Kidney (tissue), 14 donors: ENCODE data around the gene ZSWIM5. TPM values are rescaled to one million over a fixed set of nuclear protein-coding genes. Genes with fewer than 3 reads are reported as not detected.
"Not testable (repeated sequence)": the region's sequence is repeated elsewhere in the genome, so short reads cannot be mapped to it uniquely, and the experiment has no call there.

ENCODE experiments used
- DNase-seq, 5 donors: peaks; one replicate each; pipeline ENCODE4 v3.0.0-alpha.2; 2013 to 2020
- FAIRE-seq: peaks from 2 replicates; lab custom pipeline; 2012; peaks lifted over from hg19 to GRCh38; lab: Jason Lieb, UNC
- H3K27ac ChIP-seq, 2 donors: one replicate each; pipeline ENCODE4 v1.7.0; 2013; ENCODE audit warnings: low read depth in 2 of 2, low read length in 2 of 2, inconsistent platforms in 1 of 2
- H3K27me3 ChIP-seq: one replicate; pipeline ENCODE4 v1.7.1; 2013; ENCODE audit warnings: low read length, inconsistent platforms; ENCODE audit not compliant: control insufficient read depth, insufficient read depth
- H3K36me3 ChIP-seq, 3 donors: one replicate each; pipeline versions ENCODE4 v1.7.0 to v1.7.1; 2013; ENCODE audit warnings: low read length in 3 of 3, control low read depth in 1 of 3, inconsistent platforms in 1 of 3; ENCODE audit not compliant: insufficient read depth in 3 of 3, control insufficient read depth in 2 of 3
- H3K4me1 ChIP-seq, 3 donors: one replicate each; pipeline versions ENCODE4 v1.7.0 to v1.7.1; 2013; ENCODE audit warnings: low read length in 3 of 3, inconsistent platforms in 1 of 3, low read depth in 1 of 3; ENCODE audit not compliant: control insufficient read depth in 2 of 3, insufficient read depth in 2 of 3
- H3K4me3 ChIP-seq, 3 donors: one replicate each; pipeline versions ENCODE4 v1.7.0 to v1.8.1; 2013; ENCODE audit warnings: low read length in 3 of 3, control low read depth in 1 of 3, inconsistent platforms in 1 of 3
- H3K9ac ChIP-seq, 3 donors: one replicate each; pipeline versions ENCODE4 v1.7.0 to v1.7.1; 2013; ENCODE audit warnings: low read length in 3 of 3, control low read depth in 1 of 3, inconsistent platforms in 1 of 3
- H3K9me3 ChIP-seq, 3 donors: one replicate each; pipeline versions ENCODE4 v1.7.0 to v1.7.1; 2013; ENCODE audit warnings: low read length in 3 of 3, control low read depth in 1 of 3, inconsistent platforms in 1 of 3; ENCODE audit not compliant: control insufficient read depth in 2 of 3, insufficient read depth in 1 of 3
- intact Hi-C: fragments of 100-400 bp; cut with DNase I; formaldehyde crosslinking; loops from one replicate; pipeline ENCODE4 v1.11.1; 2022
- polyA plus RNA-seq: library from polyadenylated mRNA; stranded (reverse); fragments of 350-450 nt; fragmentation: Illumina TruSeq; extraction: RNeasy Lipid Tissue Mini Kit (QIAGEN cat#74804); gene quantifications from one replicate; pipeline ENCODE4 v1.2.3, GENCODE V29; 2014; ENCODE audit warnings: low read depth, low replicate concordance; ENCODE audit not compliant: insufficient read depth
- total RNA-seq: library from RNA; stranded (reverse); fragmentation: NEBNext Ultra II Directional; extraction: Animal tissue kit (Norgen Biotek cat#: 25700); gene quantifications from one replicate; pipeline ENCODE4 v1.2.1, GENCODE V29; 2021
- TF ChIP-seq, protein P1 (sequence below): IDR thresholded peaks from 3 replicates; pipeline ENCODE4 v1.5.1; 2012; ENCODE audit warnings: mild to moderate bottlenecking, moderate library complexity, borderline replicate concordance; ENCODE audit not compliant: insufficient read depth; ENCODE audit errors: extremely low read depth
- donor health status: control.
- donor health status: control.
- donor health status: control.
- donor health status: control.
- donor health status: control.
- donor health status: DM: yes; HTN: yes; CAD: no.
- donor health status: Normal renal cell carcinoma (clear cell type).

The ZSWIM5 gene
- total and polyA plus RNA-seq, 2 donors from 2014 or later = 1.9 to 4.8 TPM

DNA sequence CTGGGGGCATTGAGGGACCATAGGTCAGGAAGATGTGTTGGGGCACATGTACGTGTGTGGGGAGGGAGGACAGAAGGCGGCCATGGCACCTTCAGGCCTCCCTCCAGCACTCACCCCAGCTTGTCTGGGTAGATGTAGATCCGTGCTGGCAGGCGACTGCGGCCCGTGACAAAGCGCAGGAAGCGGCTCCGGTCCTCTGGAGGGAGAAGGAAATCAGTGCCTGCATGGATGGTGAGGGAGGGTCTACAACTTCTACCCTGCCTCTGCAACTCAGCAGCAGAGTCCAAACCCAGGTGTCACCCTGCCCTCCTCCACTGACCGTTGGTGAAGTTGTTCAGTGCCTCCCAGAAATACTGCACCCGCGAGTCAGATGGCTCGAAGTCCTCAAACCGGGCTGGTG, 202.7 kb downstream of the ZSWIM5 start:
- TF ChIP-seq, protein P1, sequence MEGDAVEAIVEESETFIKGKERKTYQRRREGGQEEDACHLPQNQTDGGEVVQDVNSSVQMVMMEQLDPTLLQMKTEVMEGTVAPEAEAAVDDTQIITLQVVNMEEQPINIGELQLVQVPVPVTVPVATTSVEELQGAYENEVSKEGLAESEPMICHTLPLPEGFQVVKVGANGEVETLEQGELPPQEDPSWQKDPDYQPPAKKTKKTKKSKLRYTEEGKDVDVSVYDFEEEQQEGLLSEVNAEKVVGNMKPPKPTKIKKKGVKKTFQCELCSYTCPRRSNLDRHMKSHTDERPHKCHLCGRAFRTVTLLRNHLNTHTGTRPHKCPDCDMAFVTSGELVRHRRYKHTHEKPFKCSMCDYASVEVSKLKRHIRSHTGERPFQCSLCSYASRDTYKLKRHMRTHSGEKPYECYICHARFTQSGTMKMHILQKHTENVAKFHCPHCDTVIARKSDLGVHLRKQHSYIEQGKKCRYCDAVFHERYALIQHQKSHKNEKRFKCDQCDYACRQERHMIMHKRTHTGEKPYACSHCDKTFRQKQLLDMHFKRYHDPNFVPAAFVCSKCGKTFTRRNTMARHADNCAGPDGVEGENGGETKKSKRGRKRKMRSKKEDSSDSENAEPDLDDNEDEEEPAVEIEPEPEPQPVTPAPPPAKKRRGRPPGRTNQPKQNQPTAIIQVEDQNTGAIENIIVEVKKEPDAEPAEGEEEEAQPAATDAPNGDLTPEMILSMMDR = no peak
- Histone ChIP-seq H3K36me3 (peaks cover 10 to 48% (median 43%) of the 10 kb centered on the region in 3 donors), H3K27me3 (no peaks in the 10 kb centered on the region), H3K9me3 (no peaks in the 10 kb centered on the region), H3K9ac (no peak overlapping the region), H3K4me3 (no peak overlapping the region), H3K4me1 (no peaks in the 10 kb centered on the region), H3K27ac (no peak overlapping the region)
- intact Hi-C loops = no loop called here
- DNase-seq (no peak), FAIRE-seq (no peak)

DNA sequence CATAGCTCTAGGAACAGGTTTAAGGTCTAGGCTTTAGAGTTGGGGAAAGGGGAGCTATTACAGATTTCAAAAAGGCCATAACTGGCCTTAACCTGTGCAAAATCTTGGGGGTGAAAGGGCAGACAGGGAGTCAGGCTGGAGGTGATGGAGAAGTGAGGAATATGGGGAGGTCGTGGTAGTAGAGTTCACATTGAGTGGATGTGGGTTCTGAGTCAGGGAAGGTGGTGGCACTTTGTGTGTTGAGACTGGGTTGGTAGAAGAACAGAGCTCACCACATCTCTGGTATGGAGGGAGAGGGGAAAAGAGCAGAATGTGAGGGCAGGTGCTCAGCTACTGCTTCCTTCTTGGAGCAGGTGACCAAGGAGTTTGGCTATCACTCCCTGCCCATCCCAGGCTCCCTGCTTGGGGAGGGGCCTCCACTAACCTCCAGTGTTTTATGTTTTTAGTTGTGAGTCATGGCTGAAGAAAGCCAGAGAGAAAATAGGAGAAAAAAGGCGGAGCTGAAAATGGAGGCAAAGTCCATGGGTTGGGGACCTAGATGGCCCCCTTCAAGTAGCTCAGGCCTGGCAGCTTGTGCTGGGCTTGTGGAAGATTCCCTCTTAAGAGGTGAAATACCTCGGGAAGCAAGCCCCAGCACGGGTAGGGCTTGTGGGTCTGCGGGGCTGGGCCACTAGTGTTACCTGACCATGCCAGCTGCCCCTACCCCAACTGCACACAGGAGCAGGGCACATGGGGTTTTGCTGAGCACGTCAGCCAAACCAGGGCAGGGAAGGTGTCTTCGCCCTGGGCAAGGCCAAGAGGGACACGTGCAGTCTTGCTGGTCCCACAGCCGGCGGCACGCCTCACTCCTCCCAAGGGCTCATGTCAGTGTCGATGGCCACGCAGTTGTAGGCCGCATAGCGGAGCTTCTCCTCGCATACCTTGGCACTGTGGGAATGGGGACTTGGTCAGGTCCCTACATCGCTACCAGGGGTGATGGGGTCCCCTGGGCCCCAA, 203.5 kb downstream of the ZSWIM5 start:
- no peak overlapping the region for H3K9ac ChIP-seq
- FAIRE-seq = no peak
- no peak for DNase-seq
- intact Hi-C loops = no loop called here
- no peaks in the 10 kb centered on the region for H3K4me1 ChIP-seq
- no peak overlapping the region for H3K27ac ChIP-seq
- TF ChIP-seq, protein P1 = no peak
- no peaks in the 10 kb centered on the region for H3K9me3 ChIP-seq
- no peak overlapping the region for H3K4me3 ChIP-seq
- H3K27me3 ChIP-seq = no peaks in the 10 kb centered on the region
- peaks cover 10 to 40% (median 35%) of the 10 kb centered on the region in 3 donors for H3K36me3 ChIP-seq

DNA sequence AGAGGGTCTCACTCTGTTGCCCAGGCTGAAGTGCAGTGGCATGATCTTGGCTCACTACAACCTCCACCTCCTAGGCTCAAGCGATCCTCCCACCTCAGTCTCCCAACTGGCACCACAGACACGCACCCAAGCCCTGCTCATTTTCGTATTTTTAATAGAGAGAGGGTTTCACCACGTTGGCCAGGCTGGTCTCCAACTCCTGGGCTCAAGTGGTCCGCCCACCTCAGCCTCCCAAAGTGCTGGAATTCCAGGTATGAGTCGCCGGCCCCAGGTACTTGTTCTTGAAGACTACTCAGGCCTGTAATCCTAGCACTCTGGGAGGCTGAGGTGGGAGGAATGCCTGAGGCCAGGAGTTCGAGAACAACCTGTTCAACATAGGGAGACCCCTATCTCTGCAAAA, 204.8 kb downstream of the ZSWIM5 start:
- H3K4me3 ChIP-seq, intact Hi-C loops, FAIRE-seq, H3K4me1 ChIP-seq, H3K9me3 ChIP-seq, DNase-seq, H3K27ac ChIP-seq, H3K27me3 ChIP-seq, H3K9ac ChIP-seq: not testable (repeated sequence)
- H3K36me3 ChIP-seq = peaks cover 5 to 27% (median 22%) of the 10 kb centered on the region in 3 donors

- DNase-seq (no peak), FAIRE-seq (no peak)
- Histone ChIP-seq H3K4me1 (no peaks in the 10 kb centered on the region), H3K27ac (no peak overlapping the region), H3K4me3 (no peak overlapping the region), H3K36me3 (peaks cover 5 to 26% (median 21%) of the 10 kb centered on the region in 3 donors), H3K9me3 (no peaks in the 10 kb centered on the region), H3K9ac (no peak overlapping the region), H3K27me3 (no peaks in the 10 kb centered on the region)
- intact Hi-C loops = no loop called here
- TF ChIP-seq, protein P1 = no peak
Observed at GRCh38 chr1:45001011-45001481, 205.4 kb downstream of the ZSWIM5 start.
